Erythroblast (primary cell): ENCODE measurements around the gene TRMT2A.

Source experiments
- GATA1 ChIP-seq: IDR thresholded peaks from 2 replicates; pipeline ENCODE4 v1.6.1; 2011; ENCODE audit warnings: low read depth, mild to moderate bottlenecking, control low read depth, low read length, moderate library complexity
- POLR2A ChIP-seq: IDR thresholded peaks from 2 replicates; pipeline ENCODE4 v1.6.1; 2011; ENCODE audit warnings: mild to moderate bottlenecking, low read length

- no peak for TF ChIP-seq POLR2A
- no peak for TF ChIP-seq GATA1
Observed at GRCh38 chr22:20083891-20084546, 33.0 kb downstream of the TRMT2A start.
